Heart right ventricle (tissue), 16 donors: ENCODE results near the gene TK2. TPM values are rescaled to one million over a fixed set of nuclear protein-coding genes. Genes with fewer than 3 reads are reported as not detected.
A peak's percentile ranks its signal among the peaks of the same experiment; 100 is the strongest.

ENCODE experiments used
- ATAC-seq, 8 donors: fragments of 200-7000 bp; cut with Tn5 transposase; one replicate each; pipeline ENCODE4 v1.9.1; 2020; ENCODE audit warnings: mild to moderate bottlenecking in 8 of 8, moderate library complexity in 8 of 8, moderate number of reproducible peaks in 1 of 8
- DNase-seq, 2 donors: peaks; one replicate each; pipeline ENCODE4 v3.0.0-alpha.2; 2020
- H3K27ac ChIP-seq, 10 donors: fragments of 200-600 bp; sonication (generic) in 2 of 10; one replicate each; pipeline versions ENCODE4 v1.5.0 to v1.8.0; 2020 to 2022; ENCODE audit warnings: mild to moderate bottlenecking in 3 of 10
- H3K27me3 ChIP-seq, 7 donors: fragments of 200-600 bp; one replicate each; pipeline ENCODE4 v1.8.0; 2021 to 2022; ENCODE audit warnings: mild to moderate bottlenecking in 2 of 7
- H3K36me3 ChIP-seq, 9 donors: fragments of 200-600 bp; sonication (generic) in 1 of 9; one replicate each; pipeline versions ENCODE4 v1.5.0 to v1.8.0; 2020 to 2022; ENCODE audit warnings: mild to moderate bottlenecking in 2 of 9
- H3K4me1 ChIP-seq, 9 donors: fragments of 200-600 bp; sonication (generic) in 1 of 9; one replicate each; pipeline versions ENCODE4 v1.5.0 to v1.8.0; 2020 to 2022; ENCODE audit warnings: mild to moderate bottlenecking in 4 of 9
- H3K4me3 ChIP-seq, 10 donors: fragments of 200-600 bp; sonication (generic) in 2 of 10; one replicate each; pipeline versions ENCODE4 v1.5.0 to v1.8.0; 2020 to 2022; ENCODE audit warnings: mild to moderate bottlenecking in 7 of 10, moderate library complexity in 2 of 10
- H3K9me3 ChIP-seq, 11 donors: fragments of 200-600 bp in 10 of 11; sonication (generic) in 2 of 11; one replicate each; pipeline versions ENCODE4 v1.5.0 to v1.8.0; 2013 to 2022; ENCODE audit warnings: mild to moderate bottlenecking in 2 of 11, control low read depth in 1 of 11, moderate library complexity in 1 of 11
- CTCF ChIP-seq, 9 donors: fragments of 200-600 bp; sonication (generic) in 2 of 9; IDR thresholded peaks; one replicate each; pipeline versions ENCODE4 v1.5.0 to v1.8.0; 2021 to 2022; ENCODE audit warnings: antibody characterized with exemption in 9 of 9, mild to moderate bottlenecking in 5 of 9, moderate library complexity in 1 of 9
- WGBS, 2 donors: extraction: QIAGEN DNeasy Blood & Tissue Kit; methylation state at CpG; one replicate each; pipeline ENCODE4 v1.1.7; 2013; ENCODE audit warnings: inconsistent platforms in 1 of 2; 5-methylcytosine and 5-hydroxymethylcytosine counted together
- intact Hi-C, 10 donors: fragments of 100-400 bp; cut with DNase I; formaldehyde crosslinking; loops; one replicate each; pipeline versions ENCODE4 v1.11.1 to v1.14.2; 2022
- polyA plus RNA-seq, 2 donors: library from polyadenylated mRNA; stranded (reverse); fragments of 200-250 nt; gene quantifications; one replicate each; pipeline ENCODE4 v1.2.3, GENCODE V29; 2013
- total RNA-seq, 10 donors: library from RNA; stranded (reverse); fragmentation: NEBNext Ultra II Directional in 3 of 10; extraction: Animal tissue kit (Norgen Biotek cat#: 25700) in 3 of 10; gene quantifications; one replicate each; pipeline versions ENCODE4 v1.2.1 to v1.2.4, GENCODE V29; 2021 to 2023
- donor health status: Arrhythmogenic right ventricular cardiomyopathy.
- donor health status: ischemic (EF 13 %, LVEDD 7.1; RV severe dilation, severe dysfunction).
- donor health status: healthy with polysubstance abuse.
- donor health status: DM: no; HTN: yes; CAD: no.
- donor health status: DM: no; HTN: no; CAD: no.
- donor health status: ischemic (EF 25% LVEDD 6.9; RV normal size, moderate dysfunction).
- donor health status: ischemic (EF 25% LVEDD 5.7; RV mildly dilated, moderate dysfunction).
- donor health status: healthy.
- donor health status: DM: yes; HTN: yes; CAD: no.
- donor health status: Ischemic cardiomyopathy.
- donor health status: ischemic (EF 35%, LVEDD 5.7; RV mildly dilated, moderate dysfunction).
- donor health status: nonischemic (EF 11% LVEDD 7.7; RV severe dilation, severe dysfunction).
- donor health status: DM: yes; HTN: yes; CAD: no.
- donor health status: PGD.
- donor health status: ischemic (EF 29% LVEDD 5.4; RV normal size, mild dysfunction).
- donor health status: nonischemic (EF 23%, LVEDD 6.1; RV moderate dilation, normal function).

TK2 gene
- total and polyA plus RNA-seq, 12 donors = 8.0 to 26.0 (median 20.6) TPM

- no peak for TF ChIP-seq CTCF (IDR thresholded peaks at IDR 0.05)
- H3K27ac ChIP-seq = peak overlapping the region; percentile 88 to 100 (median 98)
- 64 to 68% methylated on average over 9 of the region's 9 CpGs for WGBS, 2 donors
- peaks cover 0 to 37% (median 5%) of the 10 kb centered on the region in 9 donors for H3K36me3 ChIP-seq
- peaks cover 5 to 67% (median 53%) of the 10 kb centered on the region in 9 donors for H3K4me1 ChIP-seq
- no peaks in the 10 kb centered on the region for H3K9me3 ChIP-seq
- no peak for DNase-seq
- H3K27me3 ChIP-seq = no peaks in the 10 kb centered on the region
- ATAC-seq = no peak
- H3K4me3 ChIP-seq = peak overlapping the region; percentile 64 to 93 (median 82)
- intact Hi-C loops = loop anchor here in 2 of 10 donors (1.0 to 2.0 kb wide), 2 partner anchors 22 to 32 kb away; no protein-coding TSS in a partner anchor
These were observed 1.1 kb downstream of the TK2 start for GRCh38 chr16:66548868-66549267.

GRCh38 chr16:66548068-66548467, 1.9 kb downstream of the TK2 start:
- TF ChIP-seq CTCF (IDR thresholded peaks at IDR 0.05) = no peak
- Histone ChIP-seq H3K36me3 (peaks cover 0 to 45% (median 5%) of the 10 kb centered on the region in 9 donors), H3K4me1 (peaks cover 5 to 63% (median 45%) of the 10 kb centered on the region in 9 donors), H3K9me3 (no peaks in the 10 kb centered on the region), H3K27ac (peak overlapping the region in 8 of 10 donors; percentile 40 to 100 (median 98)), H3K27me3 (no peaks in the 10 kb centered on the region), H3K4me3 (no peak overlapping the region)
- no peak for ATAC-seq
- WGBS, 2 donors = 88 to 93% methylated on average over 4 of the region's 4 CpGs
- intact Hi-C loops = loop anchor here in 2 of 10 donors (1.0 to 2.0 kb wide), 2 partner anchors 21 to 31 kb away; no protein-coding TSS in a partner anchor
- DNase-seq = no peak

- H3K4me3 ChIP-seq = no peak overlapping the region
- no peaks in the 10 kb centered on the region for H3K27me3 ChIP-seq
- no peaks in the 10 kb centered on the region for H3K9me3 ChIP-seq
- DNase-seq (no peak), ATAC-seq (no peak)
- peaks cover 0 to 47% (median 5%) of the 10 kb centered on the region in 9 donors for H3K36me3 ChIP-seq
- TF ChIP-seq CTCF (IDR thresholded peaks at IDR 0.05) = no peak
- peak overlapping the region in 3 of 10 donors; percentile 96 to 100 (median 99) for H3K27ac ChIP-seq
- peaks cover 5 to 60% (median 41%) of the 10 kb centered on the region in 9 donors for H3K4me1 ChIP-seq
- intact Hi-C loops = no loop called here
- 96 to 98% methylated on average over 5 of the region's 5 CpGs for WGBS, 2 donors
These were observed 2.6 kb downstream of the TK2 start for GRCh38 chr16:66547101-66547989.

GRCh38 chr16:66544016-66544757, 5.7 kb downstream of the TK2 start:
- H3K36me3 ChIP-seq = peaks cover 0 to 76% (median 10%) of the 10 kb centered on the region in 9 donors
- 74 to 79% methylated on average over 7 of the region's 7 CpGs for WGBS, 2 donors
- no peak for TF ChIP-seq CTCF (IDR thresholded peaks at IDR 0.05)

More at GRCh38 chr16:66544016-66544757, 5.7 kb downstream of the TK2 start:
- H3K27me3 ChIP-seq = no peaks in the 10 kb centered on the region
- H3K4me3 ChIP-seq = no peak overlapping the region
- H3K27ac ChIP-seq = peak overlapping the region in 2 of 10 donors; percentile 12 to 69
- ATAC-seq = no peak
- peaks cover 0 to 43% (median 24%) of the 10 kb centered on the region in 9 donors for H3K4me1 ChIP-seq
- intact Hi-C loops = loop anchor here in 1 of 10 donors (2.0 kb wide), 1 partner anchor 23 kb away; no protein-coding TSS in a partner anchor
- no peak for DNase-seq
- H3K9me3 ChIP-seq = no peaks in the 10 kb centered on the region
